Colonic mucosa (tissue), 4 donors: ENCODE results near the gene CPXM2. TPM values are rescaled to one million over a fixed set of nuclear protein-coding genes. Genes with fewer than 3 reads are reported as not detected.

Source experiments
- DNase-seq: peaks from one replicate; pipeline ENCODE4 v3.0.0-alpha.2; 2020
- H3K27ac ChIP-seq: fragments of 200-600 bp; one replicate; pipeline ENCODE4 v1.8.0; 2021
- H3K27me3 ChIP-seq: fragments of 200-600 bp; one replicate; pipeline ENCODE4 v1.8.0; 2021
- H3K36me3 ChIP-seq: fragments of 200-600 bp; one replicate; pipeline ENCODE4 v1.8.0; 2021
- H3K4me1 ChIP-seq: fragments of 200-600 bp; one replicate; pipeline ENCODE4 v1.8.0; 2021; ENCODE audit warnings: mild to moderate bottlenecking
- H3K4me3 ChIP-seq: fragments of 200-600 bp; one replicate; pipeline ENCODE4 v1.8.0; 2021
- H3K9ac ChIP-seq, 2 donors: one replicate each; pipeline ENCODE4 v1.7.0; 2013; ENCODE audit warnings: control low read depth in 2 of 2, low read depth in 2 of 2, low read length in 2 of 2
- H3K9me3 ChIP-seq: fragments of 200-600 bp; one replicate; pipeline ENCODE4 v1.8.0; 2021
- CTCF ChIP-seq: fragments of 200-600 bp; IDR thresholded peaks from one replicate; pipeline ENCODE4 v1.8.0; 2022; ENCODE audit warnings: antibody characterized with exemption, mild to moderate bottlenecking
- intact Hi-C: fragments of 100-400 bp; cut with DNase I; formaldehyde crosslinking; loops from one replicate; pipeline ENCODE4 v1.14.1; 2022
- total RNA-seq, 2 donors: library from RNA; stranded (reverse); fragmentation: NEBNext Ultra II Directional in 1 of 2; extraction: Animal tissue kit (Norgen Biotek cat#: 25700) in 1 of 2; gene quantifications; one replicate each; pipeline ENCODE4 v1.2.1, GENCODE V29; 2021
- donor health status: healthy.
- donor health status: DM: no; HTN: no; CAD: no.
- donor health status: DM: no; HTN: no; CAD: no.

CPXM2 gene
- total RNA-seq, 2 donors from 2014 or later = 5.8 to 12.9 TPM

GRCh38 chr10:123772645-123773508 lies 118.7 kb downstream of the CPXM2 start:
- DNase-seq = no peak
- Histone ChIP-seq H3K27ac (no peak overlapping the region), H3K9ac (no peak overlapping the region), H3K4me3 (no peak overlapping the region), H3K36me3 (no peaks in the 10 kb centered on the region), H3K9me3 (no peaks in the 10 kb centered on the region), H3K27me3 (no peaks in the 10 kb centered on the region), H3K4me1 (no peaks in the 10 kb centered on the region)
- intact Hi-C loops = no loop called here
- TF ChIP-seq CTCF = no peak

GRCh38 chr10:123771877-123772644 lies 119.5 kb downstream of the CPXM2 start:
- Histone ChIP-seq H3K36me3 (no peaks in the 10 kb centered on the region), H3K27ac (no peak overlapping the region), H3K4me1 (no peaks in the 10 kb centered on the region), H3K9me3 (no peaks in the 10 kb centered on the region), H3K27me3 (no peaks in the 10 kb centered on the region), H3K4me3 (no peak overlapping the region), H3K9ac (no peak overlapping the region)
- no peak for TF ChIP-seq CTCF
- intact Hi-C loops = no loop called here
- no peak for DNase-seq

GRCh38 chr10:123769647-123770046 lies 122.0 kb downstream of the CPXM2 start:
- Histone ChIP-seq H3K36me3 (no peaks in the 10 kb centered on the region), H3K27ac (no peak overlapping the region), H3K27me3 (no peaks in the 10 kb centered on the region), H3K9ac (no peak overlapping the region), H3K4me1 (no peaks in the 10 kb centered on the region), H3K4me3 (no peak overlapping the region), H3K9me3 (no peaks in the 10 kb centered on the region)
- intact Hi-C loops = no loop called here
- no peak for TF ChIP-seq CTCF
- no peak for DNase-seq

- TF ChIP-seq CTCF = no peak
Measured at GRCh38 chr10:123766761-123767160, 124.8 kb downstream of the CPXM2 start.

GRCh38 chr10:123766012-123766411 lies 125.6 kb downstream of the CPXM2 start:
- H3K36me3 ChIP-seq = no peaks in the 10 kb centered on the region
- intact Hi-C loops = no loop called here
- TF ChIP-seq CTCF = no peak
- H3K9ac ChIP-seq = no peak overlapping the region
- no peaks in the 10 kb centered on the region for H3K9me3 ChIP-seq
- H3K27me3 ChIP-seq = no peaks in the 10 kb centered on the region
- H3K27ac ChIP-seq = no peak overlapping the region
- DNase-seq = peak; percentile 60
- no peaks in the 10 kb centered on the region for H3K4me1 ChIP-seq
- no peak overlapping the region for H3K4me3 ChIP-seq

More at GRCh38 chr10:123766761-123767160, 124.8 kb downstream of the CPXM2 start:
- Histone ChIP-seq H3K36me3 (no peaks in the 10 kb centered on the region), H3K9me3 (no peaks in the 10 kb centered on the region), H3K27ac (no peak overlapping the region), H3K27me3 (no peaks in the 10 kb centered on the region), H3K4me3 (no peak overlapping the region), H3K9ac (no peak overlapping the region), H3K4me1 (no peaks in the 10 kb centered on the region)
- intact Hi-C loops = no loop called here
- no peak for DNase-seq
